DND-41 (cell line): ENCODE results near the gene SBK3.

Experiments used
- ATAC-seq: fragments of 200-7000 bp; cut with Tn5 transposase; 3 replicates; pipeline ENCODE4 v1.9.1; 2021; ENCODE audit warnings: low read depth; ENCODE audit not compliant: insufficient read depth
- DNase-seq: peaks from one replicate; pipeline ENCODE4 v3.0.0-alpha.2; 2020
- H2AFZ ChIP-seq: 2 replicates; pipeline ENCODE4 v1.6.0; 2012; ENCODE audit warnings: low read depth, low read length
- H3K27ac ChIP-seq: 2 replicates; pipeline ENCODE4 v1.5.1; 2012; ENCODE audit warnings: low read length, inconsistent platforms
- H3K27me3 ChIP-seq: fragments of 200-600 bp; sonication (generic); 2 replicates; pipeline ENCODE4 v1.6.0; 2012; ENCODE audit warnings: low read length, mild to moderate bottlenecking, inconsistent platforms; ENCODE audit not compliant: insufficient read depth, poor library complexity
- H3K36me3 ChIP-seq: 2 replicates; pipeline ENCODE4 v1.5.1; 2012; ENCODE audit warnings: low read length, inconsistent platforms; ENCODE audit not compliant: insufficient read depth
- H3K4me1 ChIP-seq: 2 replicates; pipeline ENCODE4 v1.5.1; 2012; ENCODE audit warnings: mild to moderate bottlenecking, low read length; ENCODE audit not compliant: insufficient read depth
- H3K4me2 ChIP-seq: 2 replicates; pipeline ENCODE4 v1.6.0; 2012; ENCODE audit warnings: mild to moderate bottlenecking, moderate library complexity, low read length, inconsistent platforms; ENCODE audit not compliant: insufficient read depth
- H3K4me3 ChIP-seq, 2 experiments: fragments of 200-600 bp in 1 of 2; shearing (Covaris generic) in 1 of 2; 2 replicates each; pipeline ENCODE4 v1.5.1; 2012 to 2016; ENCODE audit warnings: inconsistent platforms in 2 of 2, low read length in 2 of 2, mild to moderate bottlenecking in 2 of 2, low read depth in 1 of 2, moderate library complexity in 1 of 2
- H3K79me2 ChIP-seq: 2 replicates; pipeline ENCODE4 v1.6.0; 2012; ENCODE audit warnings: low read length, inconsistent platforms; ENCODE audit not compliant: insufficient read depth
- H3K9ac ChIP-seq: 2 replicates; pipeline ENCODE4 v1.6.0; 2012; ENCODE audit warnings: low read depth, mild to moderate bottlenecking, inconsistent platforms, low read length, moderate library complexity
- H3K9me3 ChIP-seq: 2 replicates; pipeline ENCODE4 v1.5.1; 2012; ENCODE audit warnings: low read length, moderate library complexity, mild to moderate bottlenecking, inconsistent platforms; ENCODE audit not compliant: insufficient read depth, severe bottlenecking
- H4K20me1 ChIP-seq: 2 replicates; pipeline ENCODE4 v1.6.0; 2012; ENCODE audit warnings: low read length; ENCODE audit not compliant: insufficient read depth
- EZH2 ChIP-seq: IDR thresholded peaks from 3 replicates; pipeline ENCODE4 v1.6.1; 2012; ENCODE audit warnings: borderline replicate concordance, low read depth, mild to moderate bottlenecking, moderate library complexity, low read length, inconsistent platforms; ENCODE audit not compliant: severe bottlenecking
- TF ChIP-seq, protein P1 (sequence below): IDR thresholded peaks from 2 replicates; pipeline ENCODE4 v1.5.1; 2012; ENCODE audit warnings: borderline replicate concordance, low read length, moderate library complexity, mild to moderate bottlenecking; ENCODE audit not compliant: poor library complexity, severe bottlenecking; ENCODE audit errors: extremely low read depth

Gene SBK3

GRCh38 chr19:55493052-55493644 is 52.2 kb downstream of the SBK3 start:
- H2AFZ ChIP-seq, result no peak overlapping the region
- H4K20me1 ChIP-seq, result no peaks in the 10 kb centered on the region; the same call in 1 of the 2 replicates
- no peaks in the 10 kb centered on the region for H3K9me3 ChIP-seq
- no peaks in the 10 kb centered on the region for H3K4me1 ChIP-seq
- no peak overlapping the region for H3K9ac ChIP-seq
- no peak for ATAC-seq
- no peak overlapping the region for H3K4me2 ChIP-seq
- no peaks in the 10 kb centered on the region for H3K79me2 ChIP-seq
- no peak for DNase-seq
- H3K4me3 ChIP-seq, result no peak overlapping the region
- H3K27ac ChIP-seq, result no peak overlapping the region
- H3K36me3 ChIP-seq, result no peaks in the 10 kb centered on the region
- no peaks in the 10 kb centered on the region for H3K27me3 ChIP-seq
- TF ChIP-seq, protein P1, sequence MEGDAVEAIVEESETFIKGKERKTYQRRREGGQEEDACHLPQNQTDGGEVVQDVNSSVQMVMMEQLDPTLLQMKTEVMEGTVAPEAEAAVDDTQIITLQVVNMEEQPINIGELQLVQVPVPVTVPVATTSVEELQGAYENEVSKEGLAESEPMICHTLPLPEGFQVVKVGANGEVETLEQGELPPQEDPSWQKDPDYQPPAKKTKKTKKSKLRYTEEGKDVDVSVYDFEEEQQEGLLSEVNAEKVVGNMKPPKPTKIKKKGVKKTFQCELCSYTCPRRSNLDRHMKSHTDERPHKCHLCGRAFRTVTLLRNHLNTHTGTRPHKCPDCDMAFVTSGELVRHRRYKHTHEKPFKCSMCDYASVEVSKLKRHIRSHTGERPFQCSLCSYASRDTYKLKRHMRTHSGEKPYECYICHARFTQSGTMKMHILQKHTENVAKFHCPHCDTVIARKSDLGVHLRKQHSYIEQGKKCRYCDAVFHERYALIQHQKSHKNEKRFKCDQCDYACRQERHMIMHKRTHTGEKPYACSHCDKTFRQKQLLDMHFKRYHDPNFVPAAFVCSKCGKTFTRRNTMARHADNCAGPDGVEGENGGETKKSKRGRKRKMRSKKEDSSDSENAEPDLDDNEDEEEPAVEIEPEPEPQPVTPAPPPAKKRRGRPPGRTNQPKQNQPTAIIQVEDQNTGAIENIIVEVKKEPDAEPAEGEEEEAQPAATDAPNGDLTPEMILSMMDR, result no peak
- TF ChIP-seq EZH2, result no peak

DNA sequence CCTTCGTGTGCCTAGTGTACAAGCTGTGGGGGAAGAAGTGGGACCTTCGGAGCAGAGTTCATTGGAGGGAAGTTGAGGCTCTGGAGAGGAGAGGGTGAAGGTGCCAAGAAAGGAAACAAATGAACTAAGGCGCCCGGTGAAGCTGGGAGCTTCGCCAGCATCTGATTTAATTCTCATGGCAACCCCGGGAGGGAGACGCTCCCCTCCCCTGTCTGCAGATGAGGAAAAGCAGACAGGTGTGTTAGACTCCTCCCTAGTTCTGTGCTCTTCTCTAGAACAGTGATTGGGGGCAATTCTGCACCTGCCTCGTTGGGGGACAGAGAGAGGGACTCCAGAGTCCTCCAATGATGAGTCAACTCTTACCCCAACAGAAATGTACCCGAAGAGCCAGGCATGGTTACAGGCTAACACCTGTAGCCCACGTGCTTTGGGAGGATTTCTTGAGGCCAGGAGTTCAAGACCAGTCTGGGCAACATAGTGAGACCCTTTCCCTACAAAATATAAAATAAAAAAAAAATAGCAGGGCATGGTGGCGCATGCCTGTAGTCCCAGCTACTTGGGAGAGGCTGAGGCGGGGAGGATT is 52.9 kb downstream of the SBK3 start:
- no peak overlapping the region for H2AFZ ChIP-seq
- H3K27ac ChIP-seq, result no peak overlapping the region
- H3K36me3 ChIP-seq, result no peaks in the 10 kb centered on the region
- no peaks in the 10 kb centered on the region for H3K9me3 ChIP-seq
- TF ChIP-seq, protein P1, result no peak
- no peak for TF ChIP-seq EZH2
- H3K4me3 ChIP-seq, result no peak overlapping the region
- no peaks in the 10 kb centered on the region; the same call in 1 of the 2 replicates for H4K20me1 ChIP-seq
- no peak overlapping the region for H3K4me2 ChIP-seq
- no peaks in the 10 kb centered on the region for H3K27me3 ChIP-seq
- no peak overlapping the region for H3K9ac ChIP-seq
- no peaks in the 10 kb centered on the region for H3K79me2 ChIP-seq
- no peaks in the 10 kb centered on the region for H3K4me1 ChIP-seq
- no peak for ATAC-seq
- DNase-seq, result no peak

GRCh38 chr19:55491546-55492360 is 53.6 kb downstream of the SBK3 start:
- H3K9me3 ChIP-seq, result no peaks in the 10 kb centered on the region
- no peaks in the 10 kb centered on the region for H3K36me3 ChIP-seq
- DNase-seq (no peak), ATAC-seq (no peak)
- H3K9ac ChIP-seq, result no peak overlapping the region
- no peak overlapping the region for H3K4me3 ChIP-seq
- no peaks in the 10 kb centered on the region for H3K27me3 ChIP-seq
- no peak overlapping the region for H2AFZ ChIP-seq
- no peak for TF ChIP-seq EZH2
- TF ChIP-seq, protein P1, result no peak
- no peaks in the 10 kb centered on the region for H3K79me2 ChIP-seq
- H3K4me2 ChIP-seq, result no peak overlapping the region
- H3K4me1 ChIP-seq, result peaks cover 4% of the 10 kb centered on the region; the same call in 1 of the 2 replicates
- no peaks in the 10 kb centered on the region; the same call in 1 of the 2 replicates for H4K20me1 ChIP-seq
- H3K27ac ChIP-seq, result no peak overlapping the region
